HEK293 (cell line): ENCODE measurements around the gene SMYD2.

Source experiments
- CTCF ChIA-PET: fragments of 350-600 bp; formaldehyde crosslinking; extraction: SDS; loops from one replicate; lab custom pipeline; 2021; ENCODE audit warnings: antibody characterized with exemption; lab: Yijun Ruan, JAX
- POLR2A ChIA-PET: fragments of 300-600 bp; formaldehyde crosslinking; extraction: SDS; loops from one replicate; lab custom pipeline; 2020; ENCODE audit warnings: antibody characterized with exemption, inconsistent platforms; lab: Yijun Ruan, JAX
- H3K27ac ChIP-seq: fragments of 200-500 bp; sonication (Bioruptor generic); 2 replicates; pipeline ENCODE4 v1.5.1; 2014; ENCODE audit warnings: low read depth, low read length, control low read depth, inconsistent platforms; ENCODE audit errors: extremely low read depth
- H3K36me3 ChIP-seq, 2 experiments: fragments of 200-500 bp in 1 of 2; sonication (Bioruptor generic) in 1 of 2; 1 replicate in 1 of 2; 2 replicates in 1 of 2; pipeline ENCODE4 v1.5.1; 2014 to 2017; ENCODE audit warnings: inconsistent platforms in 2 of 2, low read length in 2 of 2; ENCODE audit not compliant: control insufficient read depth in 2 of 2, insufficient read depth in 1 of 2
- H3K4me1 ChIP-seq: fragments of 200-500 bp; sonication (Bioruptor generic); 2 replicates; pipeline ENCODE4 v1.5.1; 2014; ENCODE audit warnings: mild to moderate bottlenecking, low read length, inconsistent platforms; ENCODE audit not compliant: control insufficient read depth, insufficient read depth
- H3K4me3 ChIP-seq: 2 replicates; pipeline ENCODE4 v1.5.1; 2011; ENCODE audit warnings: low read depth, mild to moderate bottlenecking, control low read depth, low read length, moderate library complexity
- H3K9me3 ChIP-seq: fragments of 200-500 bp; sonication (Bioruptor generic); 2 replicates; pipeline ENCODE4 v1.5.1; 2014; ENCODE audit warnings: low read depth, low read length, inconsistent platforms; ENCODE audit not compliant: control insufficient read depth, insufficient read depth
- GFI1B ChIP-seq: fragments of 450-650 bp; formaldehyde crosslinking; IDR thresholded peaks from 2 replicates; pipeline ENCODE4 v1.5.1; 2016; ENCODE audit warnings: missing biosample characterization, missing genetic modification characterization
- HOXD13 ChIP-seq: sonication (generic); formaldehyde crosslinking; IDR thresholded peaks from 2 replicates; pipeline ENCODE4 v1.8.0; 2022; ENCODE audit warnings: missing genetic modification reagents, borderline replicate concordance
- KLF9 ChIP-seq: fragments of 450-650 bp; formaldehyde crosslinking; IDR thresholded peaks from 2 replicates; pipeline ENCODE4 v1.5.1; 2016; ENCODE audit warnings: missing biosample characterization, missing genetic modification characterization, low read depth
- SP2 ChIP-seq: fragments of 450-650 bp; formaldehyde crosslinking; IDR thresholded peaks from 2 replicates; pipeline ENCODE4 v1.5.1; 2016; ENCODE audit warnings: missing biosample characterization, missing genetic modification characterization
- WT1 ChIP-seq: fragments of 450-650 bp; formaldehyde crosslinking; IDR thresholded peaks from 2 replicates; pipeline ENCODE4 v1.5.1; 2016; ENCODE audit warnings: missing biosample characterization, missing genetic modification characterization
- ZBTB1 ChIP-seq: fragments of 450-650 bp; formaldehyde crosslinking; IDR thresholded peaks from 2 replicates; pipeline ENCODE4 v1.5.1; 2016; ENCODE audit warnings: missing biosample characterization, missing genetic modification characterization
- ZNF324 ChIP-seq: fragments of 450-650 bp; formaldehyde crosslinking; IDR thresholded peaks from 2 replicates; pipeline ENCODE4 v1.5.1; 2016; ENCODE audit warnings: missing biosample characterization, missing genetic modification characterization
- ZNF341 ChIP-seq: fragments of 450-650 bp; formaldehyde crosslinking; IDR thresholded peaks from 2 replicates; pipeline ENCODE4; 2016; ENCODE audit warnings: low read depth, missing biosample characterization, missing genetic modification characterization
- ZNF510 ChIP-seq: fragments of 450-650 bp; formaldehyde crosslinking; IDR thresholded peaks from 2 replicates; pipeline ENCODE4 v1.5.1; 2018; ENCODE audit warnings: mild to moderate bottlenecking, missing genetic modification characterization, missing biosample characterization; ENCODE audit not compliant: insufficient replicate concordance
- ZNF521 ChIP-seq: fragments of 450-650 bp; formaldehyde crosslinking; IDR thresholded peaks from 2 replicates; pipeline ENCODE4 v1.5.1; 2017; ENCODE audit warnings: missing biosample characterization, mild to moderate bottlenecking, missing genetic modification characterization
- ZNF529 ChIP-seq: fragments of 450-650 bp; formaldehyde crosslinking; IDR thresholded peaks from 2 replicates; pipeline ENCODE4 v1.5.1; 2017; ENCODE audit warnings: missing genetic modification characterization, missing biosample characterization; ENCODE audit not compliant: insufficient replicate concordance
- ZNF610 ChIP-seq: fragments of 450-650 bp; formaldehyde crosslinking; IDR thresholded peaks from 2 replicates; pipeline ENCODE4 v1.5.1; 2016; ENCODE audit warnings: missing biosample characterization, missing genetic modification characterization, borderline replicate concordance
- ZNF623 ChIP-seq: fragments of 450-650 bp; formaldehyde crosslinking; IDR thresholded peaks from 2 replicates; pipeline ENCODE4 v1.5.1; 2016; ENCODE audit warnings: missing biosample characterization, missing genetic modification characterization
- TF ChIP-seq, protein P1 (sequence below): fragments of 450-650 bp; formaldehyde crosslinking; IDR thresholded peaks from 2 replicates; pipeline ENCODE4 v1.5.1; 2016; ENCODE audit warnings: missing biosample characterization, missing genetic modification characterization
- TF ChIP-seq, protein P2 (sequence below): IDR thresholded peaks from 2 replicates; pipeline ENCODE4 v1.6.1; 2011; ENCODE audit warnings: mild to moderate bottlenecking, low read depth, low read length, borderline replicate concordance
- TF ChIP-seq, protein P3 (sequence below): fragments of 450-650 bp; formaldehyde crosslinking; IDR thresholded peaks from 2 replicates; pipeline ENCODE4 v1.5.1; 2017; ENCODE audit warnings: missing biosample characterization, missing genetic modification characterization
- TF ChIP-seq, protein P4 (sequence below): fragments of 450-650 bp; formaldehyde crosslinking; IDR thresholded peaks from 2 replicates; pipeline ENCODE4 v1.5.1; 2016; ENCODE audit warnings: missing biosample characterization, missing genetic modification characterization

The SMYD2 gene

DNA sequence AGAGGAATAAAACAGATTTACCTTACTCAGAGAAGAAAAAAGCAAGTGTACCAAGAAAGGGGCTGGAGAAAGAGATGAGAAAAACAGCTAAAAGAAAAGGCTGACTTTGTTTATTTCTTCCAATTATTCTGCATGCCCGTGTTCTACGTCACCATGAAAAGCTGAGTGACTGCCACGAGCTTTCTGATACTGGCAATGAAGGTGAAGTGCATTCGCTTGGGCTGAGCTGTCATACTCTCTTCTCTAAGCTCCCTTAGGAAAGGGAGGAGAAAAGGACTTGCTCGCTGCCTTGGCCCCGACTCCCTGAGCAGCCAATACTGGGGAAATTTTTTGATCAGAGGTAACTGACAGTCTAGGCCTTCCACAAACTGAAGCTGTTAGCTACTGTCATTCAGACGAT is 105.4 kb downstream of the SMYD2 start:
- peaks cover 9 to 42% of the 10 kb centered on the region in 2 experiments for H3K36me3 ChIP-seq
- H3K9me3 ChIP-seq: no peaks in the 10 kb centered on the region
- H3K4me1 ChIP-seq: no peaks in the 10 kb centered on the region
- POLR2A ChIA-PET: no interaction called here
- H3K4me3 ChIP-seq: no peak overlapping the region
- TF ChIP-seq GFI1B (no peak), ZNF324 (tag by site-specific recombination) (no peak), ZBTB1 (tag by site-specific recombination) (no peak), ZNF341 (no peak), KLF9 (tag by site-specific recombination) (no peak), SP2 (tag by site-specific recombination) (no peak), ZNF521 (tag by site-specific recombination) (no peak), WT1 (tag by site-specific recombination) (no peak), ZNF610 (tag by site-specific recombination) (no peak), ZNF623 (tag by site-specific recombination) (no peak), ZNF510 (tag by site-specific recombination) (no peak), HOXD13 (CRISPR knock-in tag) (no peak), ZNF529 (tag by site-specific recombination) (no peak)
- TF ChIP-seq, protein P1, sequence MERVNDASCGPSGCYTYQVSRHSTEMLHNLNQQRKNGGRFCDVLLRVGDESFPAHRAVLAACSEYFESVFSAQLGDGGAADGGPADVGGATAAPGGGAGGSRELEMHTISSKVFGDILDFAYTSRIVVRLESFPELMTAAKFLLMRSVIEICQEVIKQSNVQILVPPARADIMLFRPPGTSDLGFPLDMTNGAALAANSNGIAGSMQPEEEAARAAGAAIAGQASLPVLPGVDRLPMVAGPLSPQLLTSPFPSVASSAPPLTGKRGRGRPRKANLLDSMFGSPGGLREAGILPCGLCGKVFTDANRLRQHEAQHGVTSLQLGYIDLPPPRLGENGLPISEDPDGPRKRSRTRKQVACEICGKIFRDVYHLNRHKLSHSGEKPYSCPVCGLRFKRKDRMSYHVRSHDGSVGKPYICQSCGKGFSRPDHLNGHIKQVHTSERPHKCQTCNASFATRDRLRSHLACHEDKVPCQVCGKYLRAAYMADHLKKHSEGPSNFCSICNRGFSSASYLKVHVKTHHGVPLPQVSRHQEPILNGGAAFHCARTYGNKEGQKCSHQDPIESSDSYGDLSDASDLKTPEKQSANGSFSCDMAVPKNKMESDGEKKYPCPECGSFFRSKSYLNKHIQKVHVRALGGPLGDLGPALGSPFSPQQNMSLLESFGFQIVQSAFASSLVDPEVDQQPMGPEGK (tag by site-specific recombination): no peak
- TF ChIP-seq, protein P2, sequence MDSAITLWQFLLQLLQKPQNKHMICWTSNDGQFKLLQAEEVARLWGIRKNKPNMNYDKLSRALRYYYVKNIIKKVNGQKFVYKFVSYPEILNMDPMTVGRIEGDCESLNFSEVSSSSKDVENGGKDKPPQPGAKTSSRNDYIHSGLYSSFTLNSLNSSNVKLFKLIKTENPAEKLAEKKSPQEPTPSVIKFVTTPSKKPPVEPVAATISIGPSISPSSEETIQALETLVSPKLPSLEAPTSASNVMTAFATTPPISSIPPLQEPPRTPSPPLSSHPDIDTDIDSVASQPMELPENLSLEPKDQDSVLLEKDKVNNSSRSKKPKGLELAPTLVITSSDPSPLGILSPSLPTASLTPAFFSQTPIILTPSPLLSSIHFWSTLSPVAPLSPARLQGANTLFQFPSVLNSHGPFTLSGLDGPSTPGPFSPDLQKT: no peak
- TF ChIP-seq, protein P3, sequence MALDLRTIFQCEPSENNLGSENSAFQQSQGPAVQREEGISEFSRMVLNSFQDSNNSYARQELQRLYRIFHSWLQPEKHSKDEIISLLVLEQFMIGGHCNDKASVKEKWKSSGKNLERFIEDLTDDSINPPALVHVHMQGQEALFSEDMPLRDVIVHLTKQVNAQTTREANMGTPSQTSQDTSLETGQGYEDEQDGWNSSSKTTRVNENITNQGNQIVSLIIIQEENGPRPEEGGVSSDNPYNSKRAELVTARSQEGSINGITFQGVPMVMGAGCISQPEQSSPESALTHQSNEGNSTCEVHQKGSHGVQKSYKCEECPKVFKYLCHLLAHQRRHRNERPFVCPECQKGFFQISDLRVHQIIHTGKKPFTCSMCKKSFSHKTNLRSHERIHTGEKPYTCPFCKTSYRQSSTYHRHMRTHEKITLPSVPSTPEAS (tag by site-specific recombination): no peak
- TF ChIP-seq, protein P4, sequence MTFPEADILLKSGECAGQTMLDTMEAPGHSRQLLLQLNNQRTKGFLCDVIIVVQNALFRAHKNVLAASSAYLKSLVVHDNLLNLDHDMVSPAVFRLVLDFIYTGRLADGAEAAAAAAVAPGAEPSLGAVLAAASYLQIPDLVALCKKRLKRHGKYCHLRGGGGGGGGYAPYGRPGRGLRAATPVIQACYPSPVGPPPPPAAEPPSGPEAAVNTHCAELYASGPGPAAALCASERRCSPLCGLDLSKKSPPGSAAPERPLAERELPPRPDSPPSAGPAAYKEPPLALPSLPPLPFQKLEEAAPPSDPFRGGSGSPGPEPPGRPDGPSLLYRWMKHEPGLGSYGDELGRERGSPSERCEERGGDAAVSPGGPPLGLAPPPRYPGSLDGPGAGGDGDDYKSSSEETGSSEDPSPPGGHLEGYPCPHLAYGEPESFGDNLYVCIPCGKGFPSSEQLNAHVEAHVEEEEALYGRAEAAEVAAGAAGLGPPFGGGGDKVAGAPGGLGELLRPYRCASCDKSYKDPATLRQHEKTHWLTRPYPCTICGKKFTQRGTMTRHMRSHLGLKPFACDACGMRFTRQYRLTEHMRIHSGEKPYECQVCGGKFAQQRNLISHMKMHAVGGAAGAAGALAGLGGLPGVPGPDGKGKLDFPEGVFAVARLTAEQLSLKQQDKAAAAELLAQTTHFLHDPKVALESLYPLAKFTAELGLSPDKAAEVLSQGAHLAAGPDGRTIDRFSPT (tag by site-specific recombination): no peak
- TF ChIP-seq, all 188 proteins: peak for 0
- no peak overlapping the region for H3K27ac ChIP-seq
- CTCF ChIA-PET: no interaction called here
